Esophagus squamous epithelium (tissue), 4 donors: ENCODE data around the gene PRSS2.
"Not testable (repeated sequence)": the region's sequence is repeated elsewhere in the genome, so short reads cannot be mapped to it uniquely, and the experiment has no call there.

Experiments used
- CTCF ChIP-seq, 6 experiments: fragments of 450-650 bp in 4 of 6; fragments of 200-600 bp in 2 of 6; sonication (generic) in 2 of 6; IDR thresholded peaks; one replicate each; pipeline ENCODE4 v1.5.1; 2016 to 2019; ENCODE audit warnings: antibody characterized with exemption in 6 of 6, mild to moderate bottlenecking in 4 of 6, moderate library complexity in 4 of 6
- POLR2A ChIP-seq, 4 donors: fragments of 450-650 bp; IDR thresholded peaks; one replicate each; pipeline ENCODE4 v1.6.1; 2017; ENCODE audit warnings: antibody characterized with exemption in 4 of 4, mild to moderate bottlenecking in 4 of 4, moderate library complexity in 3 of 4

GRCh38 chr7:142758312-142758711 lies 12.5 kb upstream of the PRSS2 start:
- TF ChIP-seq CTCF, POLR2A (IDR thresholded peaks at IDR 0.05): not testable (repeated sequence)
